ES-I3 (cell line): ENCODE data around the gene C2orf81.
A peak's percentile ranks its signal among the peaks of the same experiment; 100 is the strongest.

Experiments used
- H3K36me3 ChIP-seq: 2 replicates; pipeline ENCODE4 v1.6.1; 2013; ENCODE audit warnings: mild to moderate bottlenecking, low read length, control low read depth, moderate library complexity; ENCODE audit not compliant: insufficient read depth
- H3K4me1 ChIP-seq: 2 replicates; pipeline ENCODE4 v1.6.1; 2013; ENCODE audit warnings: mild to moderate bottlenecking, control low read depth, low read length; ENCODE audit not compliant: insufficient read depth
- H3K9ac ChIP-seq: 2 replicates; pipeline ENCODE4 v1.6.1; 2013; ENCODE audit warnings: low read depth, mild to moderate bottlenecking, low read length, moderate library complexity
- H3K9me3 ChIP-seq: 2 replicates; pipeline ENCODE4 v1.6.1; 2013; ENCODE audit warnings: mild to moderate bottlenecking, low read length, moderate library complexity; ENCODE audit not compliant: control insufficient read depth, insufficient read depth

C2orf81 gene

GRCh38 chr2:74438248-74438647, 16.8 kb upstream of the C2orf81 start:
- H3K36me3 ChIP-seq: no peaks in the 10 kb centered on the region
- peaks cover 31% of the 10 kb centered on the region for H3K4me1 ChIP-seq
- H3K9me3 ChIP-seq: no peaks in the 10 kb centered on the region
- H3K9ac ChIP-seq: no peak overlapping the region

GRCh38 chr2:74436848-74437695, 15.7 kb upstream of the C2orf81 start:
- peak overlapping the region; percentile 14; the same call in 1 of the 2 replicates for H3K9ac ChIP-seq
- H3K4me1 ChIP-seq: peaks cover 31% of the 10 kb centered on the region
- H3K36me3 ChIP-seq: 0 out of 2 replicates have a peak, but pooled peaks cover under 1% of the 10 kb centered on the region

GRCh38 chr2:74436111-74436805, 14.8 kb upstream of the C2orf81 start:
- peak overlapping the region; percentile 14; the same call in 1 of the 2 replicates for H3K9ac ChIP-seq
- no peaks in the 10 kb centered on the region for H3K9me3 ChIP-seq
- peaks cover 31% of the 10 kb centered on the region for H3K4me1 ChIP-seq
- H3K36me3 ChIP-seq: peaks cover 8% of the 10 kb centered on the region; the same call in 1 of the 2 replicates

More at GRCh38 chr2:74436848-74437695, 15.7 kb upstream of the C2orf81 start:
- no peaks in the 10 kb centered on the region for H3K9me3 ChIP-seq

GRCh38 chr2:74430502-74430901, 9.1 kb upstream of the C2orf81 start:
- H3K9ac ChIP-seq: no peak overlapping the region
- H3K4me1 ChIP-seq: 0 out of 2 replicates have a peak, but pooled peaks cover 3% of the 10 kb centered on the region
- H3K36me3 ChIP-seq: peaks cover 20% of the 10 kb centered on the region
- no peaks in the 10 kb centered on the region for H3K9me3 ChIP-seq

GRCh38 chr2:74429487-74430451, 8.3 kb upstream of the C2orf81 start:
- no peak overlapping the region for H3K9ac ChIP-seq
- no peaks in the 10 kb centered on the region for H3K9me3 ChIP-seq
- peaks cover 20% of the 10 kb centered on the region for H3K36me3 ChIP-seq
- 0 out of 2 replicates have a peak, but pooled peaks cover 3% of the 10 kb centered on the region for H3K4me1 ChIP-seq

GRCh38 chr2:74428675-74429074, 7.3 kb upstream of the C2orf81 start:
- Histone ChIP-seq H3K36me3 (peaks cover 20% of the 10 kb centered on the region), H3K9me3 (no peaks in the 10 kb centered on the region), H3K4me1 (0 out of 2 replicates have a peak, but pooled peaks cover 3% of the 10 kb centered on the region), H3K9ac (no peak overlapping the region)

- H3K9me3 ChIP-seq: no peaks in the 10 kb centered on the region
- peaks cover 20% of the 10 kb centered on the region for H3K36me3 ChIP-seq
- H3K4me1 ChIP-seq: 0 out of 2 replicates have a peak, but pooled peaks cover 3% of the 10 kb centered on the region
- no peak overlapping the region for H3K9ac ChIP-seq
Measured at GRCh38 chr2:74427551-74427950, 6.1 kb upstream of the C2orf81 start.

- 0 out of 2 replicates have a peak, but pooled peaks cover 3% of the 10 kb centered on the region for H3K4me1 ChIP-seq
- H3K36me3 ChIP-seq: peaks cover 12% of the 10 kb centered on the region
- no peaks in the 10 kb centered on the region for H3K9me3 ChIP-seq
- no peak overlapping the region for H3K9ac ChIP-seq
Measured at GRCh38 chr2:74426181-74426758, 4.9 kb upstream of the C2orf81 start.

- peaks cover 10% of the 10 kb centered on the region for H3K36me3 ChIP-seq
- H3K9ac ChIP-seq: no peak overlapping the region
- H3K4me1 ChIP-seq: 0 out of 2 replicates have a peak, but pooled peaks cover 3% of the 10 kb centered on the region
- H3K9me3 ChIP-seq: no peaks in the 10 kb centered on the region
Measured at GRCh38 chr2:74425523-74425922, 4.1 kb upstream of the C2orf81 start.

- H3K4me1 ChIP-seq: 0 out of 2 replicates have a peak, but pooled peaks cover 3% of the 10 kb centered on the region
- H3K9ac ChIP-seq: no peak overlapping the region
- H3K9me3 ChIP-seq: no peaks in the 10 kb centered on the region
- peaks cover 10% of the 10 kb centered on the region for H3K36me3 ChIP-seq
Measured at GRCh38 chr2:74424995-74425406, 3.6 kb upstream of the C2orf81 start.

- Histone ChIP-seq H3K9me3 (no peaks in the 10 kb centered on the region), H3K9ac (no peak overlapping the region), H3K36me3 (peaks cover 10% of the 10 kb centered on the region), H3K4me1 (0 out of 2 replicates have a peak, but pooled peaks cover 3% of the 10 kb centered on the region)
Measured at GRCh38 chr2:74424139-74424992, 2.9 kb upstream of the C2orf81 start.

GRCh38 chr2:74423231-74424095, 2.0 kb upstream of the C2orf81 start:
- H3K36me3 ChIP-seq: peaks cover 8% of the 10 kb centered on the region
- no peaks in the 10 kb centered on the region for H3K9me3 ChIP-seq
- H3K4me1 ChIP-seq: 0 out of 2 replicates have a peak, but pooled peaks cover 3% of the 10 kb centered on the region
- no peak overlapping the region for H3K9ac ChIP-seq
